ENCODE measurements around the gene ZSWIM4.

DNA sequence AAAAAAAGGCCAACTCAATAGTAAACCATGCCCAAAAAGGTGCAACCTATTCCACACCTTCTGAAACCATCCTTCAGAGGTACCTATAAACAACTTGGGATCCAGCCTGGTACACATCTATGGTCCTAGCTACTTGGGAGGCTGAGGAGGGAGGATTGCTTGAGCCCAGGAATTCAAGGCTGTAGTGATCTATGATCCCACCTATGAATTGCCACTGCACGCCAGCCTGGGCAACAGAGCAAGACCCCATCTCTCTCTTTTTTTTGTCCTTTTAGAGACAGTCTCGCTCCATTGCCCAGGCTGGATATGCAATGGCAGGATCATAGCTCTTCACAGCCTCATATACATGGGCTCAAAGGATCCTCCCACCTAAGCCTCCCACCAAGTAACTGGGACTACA lies 26.0 kb downstream of the ZSWIM4 start:
- TF ChIP-seq RFX5 (IDR thresholded peaks at IDR 0.05; ENCODE audit: low read depth, low read length) (no peak), CTCF (conservative IDR thresholded peaks at IDR 0.05; ENCODE audit: low read depth, low read length) (no peak), CHD1 (IDR thresholded peaks at IDR 0.05; ENCODE audit: low read depth, low read length) (no peak), CEBPB (IDR thresholded peaks at IDR 0.05; ENCODE audit: low read depth, low read length) (no peak), MAZ (IDR thresholded peaks at IDR 0.05; ENCODE audit: borderline replicate concordance, low read depth, low read length) (no peak), BHLHE40 (IDR thresholded peaks at IDR 0.05; ENCODE audit: low read depth, low read length) (no peak), RCOR1 (IDR thresholded peaks at IDR 0.05; ENCODE audit: insufficient replicate concordance, low read length) (no peak), MXI1 (IDR thresholded peaks at IDR 0.05; ENCODE audit: borderline replicate concordance, low read depth, low read length) (no peak), POLR2A (IDR thresholded peaks at IDR 0.05; ENCODE audit: low read depth, low read length) (no peak), FOS (IDR thresholded peaks at IDR 0.05; ENCODE audit: low read depth, low read length) (no peak), NFE2L2 (IDR thresholded peaks at IDR 0.05; ENCODE audit: low read depth, low read length) (no peak), SMC3 (IDR thresholded peaks at IDR 0.05; ENCODE audit: low read depth, low read length) (no peak)
- TF ChIP-seq, protein P1, sequence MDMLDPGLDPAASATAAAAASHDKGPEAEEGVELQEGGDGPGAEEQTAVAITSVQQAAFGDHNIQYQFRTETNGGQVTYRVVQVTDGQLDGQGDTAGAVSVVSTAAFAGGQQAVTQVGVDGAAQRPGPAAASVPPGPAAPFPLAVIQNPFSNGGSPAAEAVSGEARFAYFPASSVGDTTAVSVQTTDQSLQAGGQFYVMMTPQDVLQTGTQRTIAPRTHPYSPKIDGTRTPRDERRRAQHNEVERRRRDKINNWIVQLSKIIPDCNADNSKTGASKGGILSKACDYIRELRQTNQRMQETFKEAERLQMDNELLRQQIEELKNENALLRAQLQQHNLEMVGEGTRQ (IDR thresholded peaks at IDR 0.05; ENCODE audit: low read depth, low read length) = no peak
